HG03159 (cell line): ENCODE data around the gene KCTD3.

Experiments used
- ATAC-seq: cut with Tn5 transposase; IDR thresholded peaks from one replicate; pipeline ENCODE4 v1.9.1; 2021; ENCODE audit warnings: mild to moderate bottlenecking, moderate library complexity; ENCODE audit not compliant: unreplicated experiment

Gene KCTD3

GRCh38 chr1:215566556-215567490, at the start of gene KCTD3:
Gene KCTD3, plus strand, starts transcription at chr1:215567304. Its CDS starts 382 bp downstream, at chr1:215567686.
- peak; percentile 70 for ATAC-seq

- ATAC-seq, result no peak
These were observed 49.6 kb upstream of the KCTD3 start for GRCh38 chr1:215517441-215517891.

GRCh38 chr1:215518594-215518993, 48.5 kb upstream of the KCTD3 start:
- no peak for ATAC-seq

- no peak for ATAC-seq
These were observed 45.8 kb upstream of the KCTD3 start for GRCh38 chr1:215521279-215521678.

GRCh38 chr1:215523128-215523861, 43.8 kb upstream of the KCTD3 start:
- no peak for ATAC-seq

GRCh38 chr1:215523906-215524305, 43.2 kb upstream of the KCTD3 start:
- ATAC-seq, result no peak

- ATAC-seq, result peak; percentile 73
These were observed 40.8 kb upstream of the KCTD3 start for GRCh38 chr1:215526147-215526845.

GRCh38 chr1:215526846-215527151, 40.3 kb upstream of the KCTD3 start:
- no peak for ATAC-seq

- no peak for ATAC-seq
These were observed 38.0 kb upstream of the KCTD3 start for GRCh38 chr1:215529111-215529510.

- ATAC-seq, result no peak
These were observed 37.5 kb upstream of the KCTD3 start for GRCh38 chr1:215529571-215529970.

- ATAC-seq, result no peak
These were observed 36.6 kb upstream of the KCTD3 start for GRCh38 chr1:215530401-215530984.

- ATAC-seq, result no peak
These were observed 27.1 kb upstream of the KCTD3 start for GRCh38 chr1:215539803-215540570.

- no peak for ATAC-seq
These were observed 24.8 kb upstream of the KCTD3 start for GRCh38 chr1:215542301-215542700.

- peak; percentile 90 for ATAC-seq
These were observed 23.9 kb upstream of the KCTD3 start for GRCh38 chr1:215543191-215543606.

- no peak for ATAC-seq
These were observed 23.3 kb upstream of the KCTD3 start for GRCh38 chr1:215543806-215544205.

- ATAC-seq, result no peak
These were observed 22.5 kb upstream of the KCTD3 start for GRCh38 chr1:215544566-215544965.

- ATAC-seq, result no peak
These were observed 22.0 kb upstream of the KCTD3 start for GRCh38 chr1:215545096-215545495.

GRCh38 chr1:215547011-215547410, 20.1 kb upstream of the KCTD3 start:
- no peak for ATAC-seq

GRCh38 chr1:215551806-215552205, 15.3 kb upstream of the KCTD3 start:
- ATAC-seq, result no peak

- ATAC-seq, result no peak
These were observed 12.2 kb upstream of the KCTD3 start for GRCh38 chr1:215554865-215555264.
